ENCODE results near the gene FCMR.
"Not testable (repeated sequence)": the region's sequence is repeated elsewhere in the genome, so short reads cannot be mapped to it uniquely, and the experiment has no call there.

Gene FCMR

GRCh38 chr1:206923961-206924557 is 2.3 kb upstream of the FCMR start:
- DNase-seq (ENCODE audit: low read depth in 2 of 2), result not testable (repeated sequence)

GRCh38 chr1:206923009-206923960 is 1.5 kb upstream of the FCMR start:
- peak; percentile 52 to 55 for DNase-seq (ENCODE audit: low read depth in 2 of 2)

GRCh38 chr1:206922524-206922923 is 783 bp upstream of the FCMR start:
- DNase-seq (ENCODE audit: low read depth in 2 of 2), result no peak

- no peak for DNase-seq (ENCODE audit: low read depth in 2 of 2)
These were observed 3.7 kb downstream of the FCMR start for GRCh38 chr1:206918076-206918475.

GRCh38 chr1:206916000-206916709 is 5.6 kb downstream of the FCMR start:
- no peak for DNase-seq (ENCODE audit: low read depth in 2 of 2)

- DNase-seq (ENCODE audit: low read depth in 2 of 2), result no peak
These were observed 6.6 kb downstream of the FCMR start for GRCh38 chr1:206915030-206915735.

GRCh38 chr1:206913766-206914537 is 7.8 kb downstream of the FCMR start:
- DNase-seq (ENCODE audit: low read depth in 2 of 2), result no peak

- peak in 1 of 2 donors; percentile 43 for DNase-seq (ENCODE audit: low read depth in 2 of 2)
These were observed 9.2 kb downstream of the FCMR start for GRCh38 chr1:206912445-206913095.

GRCh38 chr1:206911064-206911663 is 10.6 kb downstream of the FCMR start:
- no peak for DNase-seq (ENCODE audit: low read depth in 2 of 2)

GRCh38 chr1:206909883-206910318 is 11.8 kb downstream of the FCMR start:
- DNase-seq (ENCODE audit: low read depth in 2 of 2), result no peak

GRCh38 chr1:206909161-206909882 is 12.4 kb downstream of the FCMR start:
- no peak for DNase-seq (ENCODE audit: low read depth in 2 of 2)

GRCh38 chr1:206908038-206908437 is 13.7 kb downstream of the FCMR start:
- DNase-seq (ENCODE audit: low read depth in 2 of 2), result no peak

GRCh38 chr1:206907304-206907991 is 14.3 kb downstream of the FCMR start:
- DNase-seq (ENCODE audit: low read depth in 2 of 2), result no peak

GRCh38 chr1:206905295-206906164 is 16.2 kb downstream of the FCMR start:
- no peak for DNase-seq (ENCODE audit: low read depth in 2 of 2)

- no peak for DNase-seq (ENCODE audit: low read depth in 2 of 2)
These were observed 17.2 kb downstream of the FCMR start for GRCh38 chr1:206904423-206905142.

- no peak for DNase-seq (ENCODE audit: low read depth in 2 of 2)
These were observed 18.1 kb downstream of the FCMR start for GRCh38 chr1:206903687-206904086.

GRCh38 chr1:206902702-206903101 is 19.0 kb downstream of the FCMR start:
- no peak for DNase-seq (ENCODE audit: low read depth in 2 of 2)

Data from stimulated activated CD8-positive, alpha-beta memory T cell treated with anti-CD3 and anti-CD28 coated beads, Interleukin-2, amount 100 ng/mL, for 48 hours (primary cell).